A673 (cell line): Measurements from ENCODE around the gene CAPN11. TPM values are rescaled to one million over a fixed set of nuclear protein-coding genes. Genes with fewer than 3 reads are reported as not detected.

Experiments used
- BruUV-seq: library from RNA; stranded (reverse); fragments of 400-500 nt; replicated peaks from 2 replicates; lab custom pipeline; 2021; lab: Mats Ljungman, UMichigan
- CTCF ChIA-PET: fragments of 300-600 bp; sonication (Branson Sonifier 250); formaldehyde crosslinking; loops from one replicate; lab custom pipeline; 2022; ENCODE audit warnings: antibody characterized with exemption; lab: Charles Lee
- POLR2A ChIA-PET: fragments of 300-600 bp; sonication (Branson Sonifier 250); formaldehyde crosslinking; loops from one replicate; lab custom pipeline; 2022; ENCODE audit warnings: antibody characterized with exemption; ENCODE audit not compliant: low non-redundant PET; lab: Charles Lee
- DNase-seq: peaks from one replicate; pipeline ENCODE4 v3.0.0-alpha.2; 2015; ENCODE audit warnings: low spot score
- H3K27ac ChIP-seq: fragments of 200-600 bp; sonication (generic); 2 replicates; pipeline ENCODE4 v1.5.1; 2016; ENCODE audit warnings: mixed run types, low read depth, mild to moderate bottlenecking, mixed read lengths, antibody characterized with exemption, low read length; ENCODE audit not compliant: poor library complexity, severe bottlenecking
- H3K27me3 ChIP-seq: fragments of 200-600 bp; sonication (generic); replicated peaks from 2 replicates; pipeline ENCODE4 v1.6.1; 2017; ENCODE audit warnings: mixed run types, low read depth, mild to moderate bottlenecking, mixed read lengths, antibody characterized with exemption, low read length; ENCODE audit not compliant: insufficient read depth, poor library complexity
- H3K36me3 ChIP-seq: fragments of 200-600 bp; sonication (generic); 2 replicates; pipeline ENCODE4 v1.6.1; 2016; ENCODE audit warnings: mixed run types, mild to moderate bottlenecking, mixed read lengths, antibody characterized with exemption, low read length; ENCODE audit not compliant: insufficient read depth, poor library complexity, severe bottlenecking
- H3K4me1 ChIP-seq: fragments of 200-600 bp; sonication (generic); 2 replicates; pipeline ENCODE4 v1.6.1; 2017; ENCODE audit warnings: mixed run types, mild to moderate bottlenecking, mixed read lengths, antibody characterized with exemption, low read length; ENCODE audit not compliant: insufficient read depth, poor library complexity, severe bottlenecking
- H3K4me3 ChIP-seq: fragments of 200-600 bp; sonication (generic); 2 replicates; pipeline ENCODE4 v1.5.1; 2016; ENCODE audit warnings: low read depth, mixed run types, mild to moderate bottlenecking, mixed read lengths, low read length; ENCODE audit not compliant: poor library complexity, severe bottlenecking
- H3K9me3 ChIP-seq: fragments of 200-600 bp; sonication (generic); 2 replicates; pipeline ENCODE4 v1.6.1; 2016; ENCODE audit warnings: mixed run types, low read depth, mild to moderate bottlenecking, mixed read lengths, antibody characterized with exemption, low read length; ENCODE audit not compliant: poor library complexity, severe bottlenecking
- EZH2 ChIP-seq: fragments of 200-600 bp; sonication (generic); IDR thresholded peaks from 2 replicates; pipeline ENCODE4 v1.6.1; 2017; ENCODE audit warnings: borderline replicate concordance, low read depth, mild to moderate bottlenecking, mixed read lengths, antibody characterized with exemption, low read length; ENCODE audit not compliant: poor library complexity, severe bottlenecking
- intact Hi-C: fragments of 100-400 bp; cut with micrococcal nuclease; formaldehyde crosslinking; loops from one replicate; pipeline ENCODE4 v1.10.0; 2022; ENCODE audit not compliant: unreplicated experiment
- total RNA-seq: library from RNA; stranded (reverse); gene quantifications from 2 replicates; pipeline ENCODE4 v1.2.3, GENCODE V29; 2021
- TF ChIP-seq, protein P1 (sequence below): fragments of 300-800, 200-600 bp; sonication (generic); conservative IDR thresholded peaks from 2 replicates; pipeline ENCODE4 v1.5.1; 2017; ENCODE audit warnings: low read depth, mild to moderate bottlenecking, antibody characterized with exemption, low read length, moderate library complexity, mixed read lengths

The CAPN11 gene
- total RNA-seq, 1 experiment from 2014 or later: not detected

DNA sequence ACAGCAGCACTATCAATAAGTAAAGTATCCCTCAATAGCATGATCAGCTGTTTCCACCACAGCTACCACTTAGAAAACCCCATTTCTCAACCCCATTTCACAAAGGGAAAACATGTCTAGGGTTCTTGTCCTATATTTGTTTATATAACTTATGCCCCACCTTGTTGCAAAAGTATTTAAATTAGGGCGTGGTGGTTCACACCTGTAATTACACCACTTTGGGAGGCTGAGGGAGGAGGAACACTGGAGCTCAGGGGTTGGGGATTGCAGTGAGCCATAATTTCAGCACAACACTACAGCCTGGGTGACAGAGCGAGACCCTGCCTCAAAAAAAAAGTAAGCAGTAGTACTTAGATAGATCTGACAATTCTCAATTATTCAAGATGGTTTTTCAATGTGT, 35.1 kb upstream of the CAPN11 start:
- POLR2A ChIA-PET: no interaction called here

DNA sequence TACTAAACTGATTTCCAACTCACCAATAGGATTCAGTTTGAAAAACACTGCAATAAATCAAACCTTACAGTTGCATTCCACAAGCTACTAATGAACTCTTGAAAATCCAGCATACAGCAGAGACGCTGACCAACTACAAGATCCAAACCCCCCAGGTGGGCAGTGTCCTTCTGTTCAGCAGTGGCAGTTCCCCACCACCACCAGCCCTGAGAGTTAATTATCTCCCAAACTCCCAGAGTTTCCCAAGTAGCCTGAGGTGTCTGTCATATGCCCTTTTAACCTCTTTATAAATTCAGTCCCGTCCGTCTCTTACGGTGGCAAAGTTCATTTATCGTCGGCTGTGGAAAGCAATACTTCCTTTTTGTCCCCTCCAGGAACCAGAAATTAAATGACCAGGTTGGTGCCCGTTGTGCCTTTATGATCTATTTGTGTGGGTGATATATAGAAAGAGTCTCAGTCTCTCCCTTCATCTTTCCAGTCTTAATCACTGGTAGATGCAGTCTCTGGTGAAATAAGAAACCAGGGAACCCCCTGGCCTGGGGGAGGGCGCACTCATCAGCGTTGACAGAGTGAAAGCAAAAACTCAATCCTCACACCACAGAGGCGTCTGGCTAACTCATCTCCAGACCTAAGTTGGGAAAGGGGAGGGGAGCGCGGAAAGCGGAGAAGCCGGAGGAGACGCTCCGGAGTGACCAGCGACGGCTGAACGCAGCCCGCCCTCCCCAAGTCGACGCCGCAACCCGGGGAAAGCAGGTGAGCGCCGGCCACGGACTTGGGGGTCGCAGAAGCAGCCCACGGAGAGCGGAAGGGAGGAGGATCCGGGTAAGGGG, 32.1 kb upstream of the CAPN11 start:
- ChIA-PET POLR2A (no interaction called here), CTCF (interaction anchor here (0.6 kb wide), 1 partner anchor 94 kb away, joined by 3 read pairs; no protein-coding TSS in a partner anchor)
- H3K36me3 ChIP-seq: no peaks in the 10 kb centered on the region
- TF ChIP-seq EZH2: no peak
- TF ChIP-seq, protein P1, sequence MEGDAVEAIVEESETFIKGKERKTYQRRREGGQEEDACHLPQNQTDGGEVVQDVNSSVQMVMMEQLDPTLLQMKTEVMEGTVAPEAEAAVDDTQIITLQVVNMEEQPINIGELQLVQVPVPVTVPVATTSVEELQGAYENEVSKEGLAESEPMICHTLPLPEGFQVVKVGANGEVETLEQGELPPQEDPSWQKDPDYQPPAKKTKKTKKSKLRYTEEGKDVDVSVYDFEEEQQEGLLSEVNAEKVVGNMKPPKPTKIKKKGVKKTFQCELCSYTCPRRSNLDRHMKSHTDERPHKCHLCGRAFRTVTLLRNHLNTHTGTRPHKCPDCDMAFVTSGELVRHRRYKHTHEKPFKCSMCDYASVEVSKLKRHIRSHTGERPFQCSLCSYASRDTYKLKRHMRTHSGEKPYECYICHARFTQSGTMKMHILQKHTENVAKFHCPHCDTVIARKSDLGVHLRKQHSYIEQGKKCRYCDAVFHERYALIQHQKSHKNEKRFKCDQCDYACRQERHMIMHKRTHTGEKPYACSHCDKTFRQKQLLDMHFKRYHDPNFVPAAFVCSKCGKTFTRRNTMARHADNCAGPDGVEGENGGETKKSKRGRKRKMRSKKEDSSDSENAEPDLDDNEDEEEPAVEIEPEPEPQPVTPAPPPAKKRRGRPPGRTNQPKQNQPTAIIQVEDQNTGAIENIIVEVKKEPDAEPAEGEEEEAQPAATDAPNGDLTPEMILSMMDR: no peak
- no TSS peak for BruUV-seq
- no peaks in the 10 kb centered on the region for H3K27me3 ChIP-seq
- peak overlapping the region; percentile 92 for H3K27ac ChIP-seq
- H3K9me3 ChIP-seq: no peaks in the 10 kb centered on the region
- DNase-seq: peak; percentile 55
- peak overlapping the region; percentile 83 for H3K4me3 ChIP-seq
- intact Hi-C loops: no loop called here
- H3K4me1 ChIP-seq: peaks cover 35% of the 10 kb centered on the region

More for the DNA sequence above, 35.1 kb upstream of the CAPN11 start:
- peaks cover 40% of the 10 kb centered on the region for H3K4me1 ChIP-seq
- intact Hi-C loops: no loop called here
- peak overlapping the region; percentile 40 for H3K27ac ChIP-seq
- DNase-seq: no peak
- BruUV-seq: no TSS peak
- TF ChIP-seq, protein P1: no peak
- no peak for TF ChIP-seq EZH2
- CTCF ChIA-PET: no interaction called here
- H3K27me3 ChIP-seq: no peaks in the 10 kb centered on the region
- H3K9me3 ChIP-seq: no peaks in the 10 kb centered on the region
- no peaks in the 10 kb centered on the region for H3K36me3 ChIP-seq
- H3K4me3 ChIP-seq: no peak overlapping the region

DNA sequence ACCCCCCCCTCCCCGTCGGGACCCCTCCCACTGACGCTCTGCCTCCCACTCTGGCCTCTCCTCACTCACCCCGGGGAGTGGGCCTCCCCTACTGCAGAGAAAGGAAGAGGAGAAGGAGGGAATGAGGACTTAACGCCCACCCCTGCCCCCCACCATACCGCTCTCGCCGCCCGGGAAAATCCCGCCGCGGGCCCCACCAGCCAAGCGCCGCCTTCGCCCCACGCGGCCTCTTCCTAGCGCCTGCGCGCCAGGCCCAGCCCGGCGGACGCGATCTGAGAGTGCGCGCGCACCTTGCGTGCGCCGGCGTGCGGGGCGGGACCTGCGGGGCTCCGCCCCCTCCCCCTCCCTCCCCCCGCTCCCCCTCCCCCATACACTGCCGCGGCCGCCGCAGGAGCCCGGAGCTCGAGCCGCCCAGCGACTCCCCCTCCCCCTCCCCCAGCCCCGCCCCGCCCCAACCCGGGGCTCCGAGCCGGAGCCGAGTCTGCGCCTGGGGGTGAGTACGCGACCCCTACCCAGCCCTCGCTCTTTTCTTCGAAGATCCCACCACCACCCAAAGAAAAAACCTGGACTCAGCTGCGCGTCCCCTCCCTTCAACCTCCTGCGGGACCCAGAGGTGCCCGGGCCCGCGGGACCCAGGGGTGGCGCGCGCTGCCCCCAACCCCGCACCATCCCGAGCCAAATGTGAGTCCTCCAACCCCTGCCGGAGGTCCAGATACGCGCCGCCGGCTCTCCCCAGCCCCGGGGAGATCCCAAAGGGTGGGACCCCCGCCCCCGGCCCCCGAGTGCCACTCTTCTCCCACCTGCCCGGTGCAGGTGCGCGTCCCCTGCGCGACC, 31.2 kb upstream of the CAPN11 start, which contains the start of the genes MRPL14 and TMEM63B:
Gene MRPL14 (minus strand): TSS at position 267 of the 834 bp plus-strand sequence. CDS start 10,841 bp downstream, outside the sequence.
Gene TMEM63B (plus strand): TSS at position 369 of the 834 bp plus-strand sequence. CDS start 7,031 bp downstream, outside the sequence.
- no TSS peak for BruUV-seq
- intact Hi-C loops: no loop called here
- Histone ChIP-seq H3K27me3 (no peaks in the 10 kb centered on the region), H3K9me3 (no peaks in the 10 kb centered on the region), H3K4me1 (peaks cover 30% of the 10 kb centered on the region), H3K36me3 (no peaks in the 10 kb centered on the region), H3K27ac (peak within 1 kb of the TSS; percentile 92), H3K4me3 (peak within 1 kb of the TSS; percentile 83)
- DNase-seq: peak; percentile 91
- CTCF ChIA-PET: interaction anchor here (0.7 kb wide), 1 partner anchor 129 kb away, joined by 9 read pairs; no protein-coding TSS in a partner anchor
- POLR2A ChIA-PET: interaction anchor here (0.5 to 0.6 kb wide), 3 partner anchors 357 to 948 kb away, joined by 3 to 11 read pairs (median 8); partner anchors contain the start of gene VEGFA
- TF ChIP-seq, protein P1: no peak
- TF ChIP-seq EZH2: no peak
